Bone marrow (tissue), 2 donors: Measurements from ENCODE around the gene TSPAN15.
A peak's percentile ranks its signal among the peaks of the same experiment; 100 is the strongest.

ENCODE experiments used
- DNase-seq, 2 donors: peaks; one replicate each; lab custom pipeline; 2025; lab: John Stamatoyannopoulos, UW

Gene TSPAN15

DNA sequence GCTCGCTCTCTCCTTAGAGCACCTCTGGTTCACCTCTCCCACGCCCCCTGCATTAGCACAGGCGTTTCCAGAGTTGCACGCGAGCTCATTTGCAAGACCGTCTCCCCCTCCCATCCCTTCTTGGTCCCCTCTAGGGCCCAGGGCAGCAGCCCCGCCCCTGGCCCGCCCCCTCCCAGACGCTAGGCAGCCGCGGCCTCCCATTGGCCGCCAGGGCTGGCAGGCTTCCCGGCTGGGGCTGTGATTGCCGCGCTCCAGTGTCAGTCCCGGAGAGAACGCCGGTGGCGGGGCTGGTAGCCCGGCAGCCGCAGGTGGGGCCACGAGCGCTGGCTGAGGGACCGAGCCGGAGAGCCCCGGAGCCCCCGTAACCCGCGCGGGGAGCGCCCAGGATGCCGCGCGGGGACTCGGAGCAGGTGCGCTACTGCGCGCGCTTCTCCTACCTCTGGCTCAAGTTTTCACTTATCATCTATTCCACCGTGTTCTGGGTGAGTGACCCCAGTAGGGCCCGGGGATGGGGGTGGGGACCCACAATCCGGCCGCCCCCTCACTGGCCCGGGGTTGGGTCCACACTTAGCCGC lies at the start of gene TSPAN15:
TSS of gene TSPAN15 (plus strand) at position 257 of the 575 bp plus-strand sequence. CDS start at position 387, 130 bp downstream.
- peak in 1 of 2 donors; percentile 65 for DNase-seq

DNA sequence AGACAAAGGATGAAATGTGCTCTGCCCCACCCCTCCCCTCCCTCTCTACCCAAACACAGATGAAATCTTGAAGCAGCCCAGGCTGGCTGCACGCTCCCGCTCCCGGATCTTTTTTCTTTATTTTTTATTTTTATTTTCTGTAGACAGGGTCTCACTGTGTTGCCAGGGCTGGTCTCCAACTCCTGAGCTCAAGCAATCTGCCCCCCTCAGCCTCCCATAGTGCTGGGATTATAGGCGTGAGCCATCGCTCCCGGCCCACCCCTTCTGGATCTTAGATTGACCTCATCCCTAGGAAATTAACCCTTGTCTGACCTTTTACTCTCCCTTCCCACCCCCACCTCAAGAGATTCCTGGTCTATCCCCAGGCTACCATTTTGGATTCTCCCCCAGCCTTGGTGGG lies 48.9 kb upstream of the TSPAN15 start:
- no peak for DNase-seq

DNA sequence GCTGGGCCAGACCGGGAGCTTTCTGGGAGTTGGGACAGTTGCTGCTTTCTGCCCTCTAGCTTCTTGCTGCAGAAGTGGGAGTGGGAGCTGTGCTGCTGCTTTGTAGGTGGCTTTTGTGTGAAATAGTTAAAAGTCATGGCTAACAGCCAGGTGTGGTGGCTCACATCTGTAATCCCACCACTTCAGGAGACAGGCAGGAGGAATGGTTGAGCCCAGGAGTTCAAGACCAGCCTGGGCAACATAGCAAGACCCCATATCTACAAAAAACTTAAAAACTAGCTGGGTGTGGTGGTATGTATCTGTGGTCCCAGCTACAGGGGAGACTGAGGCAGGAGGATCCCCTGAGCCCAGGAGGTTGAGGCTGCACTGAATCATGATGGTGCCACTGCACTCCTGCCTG lies 48.2 kb upstream of the TSPAN15 start:
- no peak for DNase-seq

DNA sequence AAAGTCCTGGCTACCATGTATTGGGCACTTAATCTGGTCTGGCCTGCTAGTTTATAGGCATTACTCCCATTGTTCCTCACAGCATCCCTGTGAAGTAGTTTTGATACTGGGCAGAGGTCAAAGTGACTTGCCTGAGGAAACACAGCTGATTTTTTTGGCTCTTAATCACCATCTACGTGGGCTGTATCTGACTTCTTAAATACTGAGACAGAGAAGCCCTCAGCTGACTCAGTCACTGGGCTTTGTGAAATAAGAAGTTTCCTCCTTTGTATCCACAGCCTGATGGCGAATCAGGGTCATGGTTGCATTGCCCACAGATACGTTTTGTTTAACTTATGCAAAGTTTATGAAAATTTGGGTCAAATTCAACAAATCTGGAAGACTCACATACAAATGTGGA lies 47.7 kb upstream of the TSPAN15 start:
- no peak for DNase-seq

DNA sequence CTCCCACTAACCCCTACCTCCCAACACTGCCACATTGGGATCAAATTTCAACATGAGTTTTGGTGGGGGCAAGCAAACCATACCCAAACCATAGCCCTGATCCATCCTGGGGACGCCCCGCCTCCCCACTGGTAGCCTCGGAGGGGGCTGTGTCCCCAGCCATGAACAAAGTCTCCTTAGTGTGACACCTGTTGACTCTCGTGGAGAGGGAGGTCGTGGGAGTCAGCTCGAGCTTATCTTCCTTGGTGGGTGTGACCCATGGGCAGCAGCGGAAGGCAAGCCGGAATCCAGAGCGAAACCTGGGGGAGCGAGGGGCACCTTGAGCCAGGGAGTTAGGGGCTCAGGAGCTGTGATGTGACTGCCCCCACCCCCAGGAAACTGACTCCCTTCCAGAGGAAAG lies 46.5 kb upstream of the TSPAN15 start:
- DNase-seq: no peak

DNA sequence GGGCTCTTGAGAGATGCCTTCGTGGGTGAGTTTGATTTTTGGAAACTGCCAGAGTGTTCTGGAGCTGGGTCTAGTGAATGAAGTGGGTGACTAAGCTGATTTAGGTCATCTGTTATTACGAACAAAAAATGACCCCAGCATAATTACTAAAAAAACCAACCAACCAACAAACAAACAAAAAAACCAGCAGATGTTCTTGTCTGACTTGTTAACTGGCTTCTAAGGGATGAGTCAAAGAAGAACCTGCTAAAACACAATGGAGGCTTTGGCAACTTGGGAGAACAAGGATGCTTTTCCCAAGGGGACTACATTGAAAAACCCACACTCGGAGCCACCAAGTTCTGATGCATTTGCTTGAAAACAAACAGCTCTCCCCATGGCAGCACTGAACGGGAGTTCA lies 46.0 kb upstream of the TSPAN15 start:
- DNase-seq: no peak

DNA sequence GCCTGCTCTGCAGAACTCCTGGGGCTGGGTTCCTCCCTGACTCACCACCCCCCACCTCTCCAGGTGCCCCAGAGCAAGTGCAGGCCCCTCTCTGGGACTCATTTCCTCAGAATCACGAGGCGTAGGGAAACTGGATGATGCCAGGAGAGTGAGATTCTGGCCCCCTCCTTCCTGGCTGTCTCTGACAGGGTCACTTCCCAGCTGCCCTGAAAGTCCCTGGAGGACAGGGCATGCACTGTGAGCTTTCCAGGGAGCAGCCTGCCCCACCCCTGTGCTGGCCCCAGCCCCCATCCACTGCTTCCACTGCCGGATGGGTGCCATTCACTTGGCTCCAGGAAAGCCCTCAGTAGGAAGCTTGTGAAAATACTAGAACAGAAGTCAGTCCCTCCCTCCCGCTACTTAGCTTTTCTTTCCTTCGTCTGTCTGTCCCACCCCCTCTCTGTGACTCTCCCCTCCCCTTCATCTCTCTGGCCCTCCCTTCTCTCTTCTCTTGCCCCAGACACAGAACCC lies 44.9 kb upstream of the TSPAN15 start:
- DNase-seq: no peak

DNA sequence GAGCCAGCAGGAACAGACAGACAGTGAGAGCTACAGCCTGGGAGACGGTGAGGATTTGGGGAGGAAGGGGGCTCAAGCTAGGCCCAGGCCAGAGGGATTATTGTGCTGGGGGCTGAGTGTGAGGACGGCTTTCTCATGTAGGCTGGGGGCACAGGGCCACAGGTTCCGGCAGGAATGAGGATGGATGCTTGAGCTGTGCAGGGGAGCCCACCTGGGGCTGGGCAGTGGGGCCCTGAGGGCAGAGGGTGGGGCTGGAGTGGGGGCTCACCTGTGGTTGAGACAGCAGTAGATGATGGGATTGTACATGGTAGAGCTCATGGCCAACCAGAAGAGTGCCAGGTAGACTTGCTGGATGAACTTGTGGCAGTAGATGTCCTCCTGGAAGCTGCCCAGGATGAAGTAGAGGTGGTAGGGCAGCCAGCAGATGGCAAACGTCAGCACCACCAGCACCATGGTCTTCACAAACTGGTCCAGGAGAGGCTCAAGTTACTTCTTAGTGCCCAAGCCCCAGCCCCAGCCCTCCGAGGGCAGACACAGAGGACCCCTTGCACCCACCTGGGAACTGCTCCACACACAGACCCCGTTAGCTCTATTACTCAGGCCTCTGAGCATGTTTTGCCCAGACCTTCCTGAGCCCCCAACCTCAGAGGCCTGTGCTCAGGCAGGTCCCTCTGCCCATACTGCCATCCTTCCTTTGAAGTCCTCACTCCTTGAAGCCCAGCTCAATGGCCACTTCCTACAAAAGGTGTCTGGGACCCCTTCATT lies 44.3 kb upstream of the TSPAN15 start:
- DNase-seq: no peak

DNA sequence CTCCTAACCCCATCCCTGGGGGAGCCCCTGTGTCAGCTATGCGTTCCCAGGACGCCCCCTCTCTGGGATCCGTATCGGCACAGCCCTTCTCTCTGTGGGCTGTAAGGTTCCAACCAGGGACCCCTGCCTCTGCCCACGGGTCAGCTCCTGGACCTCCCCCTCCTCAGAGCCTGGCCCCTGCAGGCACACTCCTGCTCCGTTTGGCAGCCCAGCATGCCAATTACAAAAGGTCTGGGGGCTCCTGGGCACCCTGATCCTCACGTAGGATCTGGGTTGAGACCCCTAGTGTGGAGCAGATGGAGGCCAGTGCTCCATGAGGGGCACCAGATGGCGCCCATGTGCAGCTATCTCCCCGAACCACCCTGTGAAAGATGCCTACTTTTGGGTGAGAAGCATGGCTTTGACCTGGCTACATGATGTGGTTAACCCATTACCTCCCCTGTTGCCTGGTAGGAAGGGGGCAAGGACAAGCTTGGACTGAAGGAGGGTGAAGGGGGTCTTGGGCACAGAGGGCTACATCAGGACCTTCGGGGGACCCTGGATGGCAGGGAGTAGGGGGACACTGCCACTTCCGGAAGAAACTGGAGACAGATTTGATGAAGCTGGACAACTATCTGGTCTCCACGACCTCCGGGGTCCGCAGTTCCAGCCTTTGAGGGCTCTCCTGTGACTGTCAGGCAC lies 43.5 kb upstream of the TSPAN15 start:
- DNase-seq: peak in 1 of 2 donors; percentile 3

- peak; percentile 69 to 83 for DNase-seq
These were observed 42.7 kb upstream of the TSPAN15 start for GRCh38 chr10:69408318-69409175.

DNA sequence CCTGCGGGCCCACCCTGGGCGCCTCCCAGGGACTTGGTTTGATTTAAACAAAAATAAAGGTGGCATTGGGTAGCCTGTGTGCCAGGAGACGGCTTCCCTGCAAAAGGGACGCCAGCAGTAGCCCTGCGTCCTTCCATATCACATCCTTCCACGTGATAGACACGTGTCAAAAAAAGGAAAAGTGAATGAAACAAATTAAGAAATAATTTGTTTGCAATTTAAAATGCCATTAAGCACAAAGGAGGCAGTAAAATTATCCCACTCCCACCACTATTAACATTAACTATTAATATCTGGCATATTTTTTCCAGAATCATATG lies 42.1 kb upstream of the TSPAN15 start:
- no peak for DNase-seq

DNA sequence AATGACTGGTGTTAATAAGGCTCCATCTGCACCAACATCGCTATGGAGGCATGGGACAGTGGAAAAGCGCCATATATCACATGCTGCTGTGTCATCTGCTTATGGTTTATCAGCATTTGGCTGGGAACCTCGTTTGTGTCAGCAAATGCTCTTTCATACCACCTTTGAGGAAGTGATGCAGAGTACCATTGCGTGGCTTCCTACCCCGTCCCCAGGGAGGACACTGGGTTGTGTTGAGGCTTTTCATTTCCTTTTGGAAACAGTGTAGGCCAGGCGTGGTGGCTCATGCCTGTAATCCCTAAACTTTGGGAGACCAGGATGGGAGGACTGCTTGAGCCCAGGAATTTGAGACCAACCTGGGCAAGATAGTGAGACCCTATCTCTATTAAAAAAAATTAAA lies 41.3 kb upstream of the TSPAN15 start:
- DNase-seq: peak in 1 of 2 donors; percentile 42

GRCh38 chr10:69410487-69410886 lies 40.8 kb upstream of the TSPAN15 start:
- DNase-seq: no peak

DNA sequence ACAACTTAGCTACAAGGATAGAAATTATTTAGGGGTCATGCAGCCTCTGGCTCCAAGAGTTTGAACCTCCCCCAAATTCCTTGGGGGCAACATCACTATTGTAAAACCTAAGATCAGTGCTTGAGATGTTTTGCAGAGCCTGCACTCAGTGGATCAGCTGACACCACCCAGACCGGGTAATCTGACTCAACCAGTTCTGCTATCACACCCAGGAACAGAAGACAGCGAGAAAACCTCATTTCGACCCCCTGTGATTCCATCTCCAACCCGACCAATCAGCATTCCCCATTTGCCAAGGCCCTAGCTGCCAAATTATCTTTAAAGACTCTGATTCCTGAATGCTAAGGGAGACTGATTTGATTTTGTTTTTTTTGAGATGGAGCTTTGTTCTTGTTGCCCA lies 39.8 kb upstream of the TSPAN15 start:
- no peak for DNase-seq

GRCh38 chr10:69412232-69412790 lies 39.0 kb upstream of the TSPAN15 start:
- DNase-seq: no peak

GRCh38 chr10:69413221-69413865 lies 37.9 kb upstream of the TSPAN15 start:
- peak in 1 of 2 donors; percentile 28 for DNase-seq

DNA sequence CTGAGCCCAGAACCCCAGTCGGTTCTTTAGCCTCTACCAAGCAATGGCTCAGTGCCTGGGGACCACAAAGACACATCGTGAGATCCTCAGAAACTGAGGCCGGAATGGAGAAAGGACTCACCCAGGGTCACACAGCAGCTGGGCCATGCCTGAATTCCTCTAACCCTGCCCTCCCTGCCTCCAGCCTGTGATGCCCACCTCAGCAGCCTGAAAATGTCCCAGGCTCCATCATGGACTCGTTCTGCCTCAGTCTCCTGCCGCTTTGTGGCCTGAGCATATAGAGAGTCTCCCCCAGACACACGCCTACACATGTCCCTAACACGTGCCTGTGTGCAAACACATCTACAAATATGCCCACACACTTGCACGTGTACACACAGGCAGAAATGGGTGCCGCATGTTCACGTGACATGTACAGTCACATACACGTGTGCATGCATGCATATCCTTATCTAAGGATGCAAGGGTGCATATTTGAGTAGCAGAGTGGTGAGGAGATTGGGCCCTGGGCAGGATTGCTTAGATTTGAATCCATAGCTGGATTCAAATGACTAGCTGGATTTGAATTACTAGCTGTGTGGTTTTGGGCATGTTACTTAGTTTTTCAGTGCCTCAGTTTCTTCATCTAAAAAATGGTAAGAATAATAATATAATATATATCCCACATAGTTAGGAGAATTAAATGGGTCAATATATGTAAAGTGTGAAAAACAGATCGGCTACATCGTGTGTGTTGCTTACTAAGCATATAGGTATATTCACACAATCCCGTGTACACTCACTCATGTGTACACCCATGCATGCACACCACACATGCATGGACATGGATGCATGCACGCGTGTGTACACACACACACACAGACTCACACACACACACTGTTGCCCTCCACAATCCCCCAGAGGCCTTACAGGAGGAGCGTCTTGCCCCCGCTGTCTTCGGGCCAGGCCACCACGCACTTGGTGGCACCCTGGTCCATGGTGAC lies 36.9 kb upstream of the TSPAN15 start:
- no peak for DNase-seq

DNA sequence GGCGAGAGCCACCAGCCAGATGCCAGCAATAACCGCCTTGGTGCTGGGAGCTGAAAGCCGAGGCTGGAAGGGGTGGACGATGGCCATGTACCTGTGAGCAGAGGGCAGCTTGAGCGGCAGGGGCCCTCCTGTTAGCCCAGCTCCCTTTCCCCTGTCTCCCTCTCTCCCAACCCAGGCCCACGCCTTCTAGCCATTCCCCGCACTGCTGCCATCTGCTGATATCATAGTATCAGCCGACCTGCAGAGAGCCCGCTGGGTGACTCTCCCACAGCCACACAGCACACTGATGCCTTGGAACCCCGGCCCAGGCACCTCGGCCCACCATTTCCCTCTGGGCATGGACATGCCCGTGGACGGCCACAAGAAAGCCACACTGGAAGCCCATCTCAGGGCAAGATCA lies 36.2 kb upstream of the TSPAN15 start:
- no peak for DNase-seq

GRCh38 chr10:69415951-69416350 lies 35.3 kb upstream of the TSPAN15 start:
- DNase-seq: no peak

GRCh38 chr10:69416695-69417094 lies 34.6 kb upstream of the TSPAN15 start, which contains the start of gene TACR2:
TACR2 (minus strand) TSS chr10:69416918; CDS start chr10:69416323, 595 bp downstream.
- no peak for DNase-seq
